GM12878 (cell line): ENCODE measurements around the gene MAML2. TPM values are rescaled to one million over a fixed set of nuclear protein-coding genes. Genes with fewer than 3 reads are reported as not detected.

Experiments
- ATAC-seq: fragments of 200-7000 bp; cut with Tn5 transposase; 3 replicates; pipeline ENCODE4 v1.9.1; 2020; ENCODE audit warnings: mild to moderate bottlenecking, moderate library complexity
- BruUV-seq: library from RNA; stranded (reverse); fragments of 400-500 nt; replicated peaks from 2 replicates; lab custom pipeline; 2021; lab: Mats Ljungman, UMichigan
- CTCF ChIA-PET: fragments of 300-600 bp; sonication (Branson Sonifier 250); formaldehyde crosslinking; extraction: SDS; loops from one replicate; lab custom pipeline; 2021; ENCODE audit warnings: inconsistent platforms; lab: Yijun Ruan, JAX
- POLR2A ChIA-PET: fragments of 350-600 bp; formaldehyde crosslinking; extraction: SDS; loops from one replicate; lab custom pipeline; 2021; ENCODE audit warnings: inconsistent platforms; lab: Charles Lee
- RAD21 ChIA-PET: fragments of 300-600 bp; sonication (Branson Sonifier 250); formaldehyde crosslinking; loops from one replicate; lab custom pipeline; 2023; ENCODE audit warnings: antibody characterized with exemption; ENCODE audit not compliant: unreplicated experiment; lab: Charles Lee
- SMC1A ChIA-PET: fragments of 300-600 bp; sonication (Branson Sonifier 250); formaldehyde crosslinking; loops from one replicate; lab custom pipeline; 2023; ENCODE audit not compliant: unreplicated experiment, uncharacterized antibody; lab: Charles Lee
- DNase-seq: peaks from one replicate; pipeline ENCODE4 v3.0.0-alpha.2; 2011; ENCODE audit warnings: low read depth, low spot score
- FAIRE-seq: peaks from 3 replicates; lab custom pipeline; 2011; peaks lifted over from hg19 to GRCh38; lab: Jason Lieb, UNC
- H2AFZ ChIP-seq: 2 replicates; pipeline ENCODE4 v1.6.0; 2011; ENCODE audit warnings: low read depth, low read length, control low read depth; ENCODE audit not compliant: control insufficient read depth
- H3K27ac ChIP-seq: 2 replicates; pipeline ENCODE4 v1.5.1; 2011; ENCODE audit warnings: control low read depth; ENCODE audit not compliant: control insufficient read depth, insufficient read depth
- H3K27me3 ChIP-seq, 2 experiments: replicated peaks in 1 of 2; 2 replicates each; pipeline versions ENCODE4 v1.6.0 to v1.6.1; 2011; ENCODE audit warnings: low read length in 1 of 2; ENCODE audit not compliant: control insufficient read depth in 2 of 2, insufficient read depth in 2 of 2
- H3K36me3 ChIP-seq, 2 experiments: 2 replicates each; pipeline ENCODE4 v1.5.1; 2011; ENCODE audit warnings: low read length in 1 of 2; ENCODE audit not compliant: control insufficient read depth in 2 of 2, insufficient read depth in 2 of 2
- H3K4me1 ChIP-seq: 2 replicates; pipeline ENCODE4 v1.6.1; 2011; ENCODE audit warnings: mild to moderate bottlenecking, low read length, moderate library complexity, mixed read lengths; ENCODE audit not compliant: control insufficient read depth, insufficient read depth
- H3K4me2 ChIP-seq: 2 replicates; pipeline ENCODE4 v1.6.0; 2011; ENCODE audit warnings: control low read depth; ENCODE audit not compliant: control insufficient read depth, insufficient read depth
- H3K4me3 ChIP-seq: fragments of 200-600 bp; sonication (generic); 2 replicates; pipeline ENCODE4 v1.5.1; 2016
- H3K79me2 ChIP-seq: 2 replicates; pipeline ENCODE4 v1.6.0; 2011; ENCODE audit warnings: low read length; ENCODE audit not compliant: control insufficient read depth, insufficient read depth
- H3K9ac ChIP-seq: 2 replicates; pipeline ENCODE4 v1.8.0; 2011; ENCODE audit warnings: low read length, control low read depth, mixed read lengths; ENCODE audit not compliant: control insufficient read depth, insufficient read depth
- H3K9me3 ChIP-seq: replicated peaks from 3 replicates; pipeline ENCODE4 v1.5.1; 2011; ENCODE audit warnings: mild to moderate bottlenecking, low read length; ENCODE audit not compliant: control insufficient read depth, insufficient read depth
- H4K20me1 ChIP-seq: 2 replicates; pipeline ENCODE4 v1.6.0; 2011; ENCODE audit not compliant: control insufficient read depth, insufficient read depth
- CBX3 ChIP-seq: fragments of 200-600 bp; sonication (generic); IDR thresholded peaks from 2 replicates; pipeline ENCODE4 v1.6.1; 2016; ENCODE audit warnings: low read depth, borderline replicate concordance
- JUND ChIP-seq: IDR thresholded peaks from 2 replicates; pipeline ENCODE4 v1.6.1; 2012; ENCODE audit warnings: low read depth, mild to moderate bottlenecking, low read length, improper control_type of control experiment, moderate library complexity
- ZNF207 ChIP-seq: fragments of 450-650 bp; IDR thresholded peaks from 2 replicates; pipeline ENCODE4 v1.6.1; 2014; ENCODE audit warnings: antibody characterized with exemption, mild to moderate bottlenecking, borderline replicate concordance
- WGBS: methylation state at CpG from one replicate; pipeline ENCODE4 v1.1.6; 2016; ENCODE audit warnings: low lambda C conversion rate; ENCODE audit not compliant: insufficient replicate concordance, insufficient coverage; ENCODE audit errors: missing lambda C conversion rate; 5-methylcytosine and 5-hydroxymethylcytosine counted together
- in situ Hi-C: fragments of 300-500 bp; cut with MboI; formaldehyde crosslinking; loops from 9 replicates; pipeline ENCODE4 v1.14.3; 2018; ENCODE audit warnings: mixed read lengths
- intact Hi-C: fragments of 100-400 bp; cut with micrococcal nuclease; formaldehyde crosslinking; loops from one replicate; pipeline ENCODE4 v1.14.2; 2022; ENCODE audit not compliant: unreplicated experiment
- polyA plus RNA-seq, 11 experiments: library from polyadenylated mRNA; depleted of rRNA in 4 of 11; unstranded in 6 of 11; stranded (reverse) in 5 of 11; fragments of >200 nt; fragmentation: Nextera tagmentation in 4 of 11; fragmentation: Illumina TruSeq in 1 of 11; extraction: Ambion mirVana in 4 of 11; extraction: Trizol in 1 of 11; gene quantifications; 1 replicate in 1 of 11; 2 replicates in 10 of 11; pipeline versions ENCODE4 v1.2.1 to v1.2.3, GENCODE V29; 2011 to 2016; ENCODE audit warnings: inconsistent platforms in 2 of 11, missing spikeins in 2 of 11, low read depth in 1 of 11
- total RNA-seq, 4 experiments: library from RNA; depleted of rRNA in 3 of 4; stranded (reverse); fragments of >200 nt in 3 of 4; fragmentation: Illumina TruSeq in 1 of 4; extraction: Trizol in 1 of 4; gene quantifications; 2 replicates each; pipeline versions ENCODE4 v1.2.1 to v1.2.3, GENCODE V29; 2013 to 2021
- TF ChIP-seq, protein P1 (sequence below): fragments of 450-650 bp; formaldehyde crosslinking; IDR thresholded peaks from 2 replicates; pipeline ENCODE4 v1.4.0; 2022; ENCODE audit warnings: mild to moderate bottlenecking, moderate library complexity
- TF ChIP-seq, protein P2 (sequence below): IDR thresholded peaks from 2 replicates; pipeline ENCODE4 v1.6.1; 2012; ENCODE audit warnings: low read depth, low read length, improper control_type of control experiment

MAML2 gene
- total and polyA plus RNA-seq, 10 of the 15 experiments (the other 5 are each of a cell fraction or from before 2014, with no cell fraction given), result 2.5 to 15.1 (median 12.0) TPM

DNA sequence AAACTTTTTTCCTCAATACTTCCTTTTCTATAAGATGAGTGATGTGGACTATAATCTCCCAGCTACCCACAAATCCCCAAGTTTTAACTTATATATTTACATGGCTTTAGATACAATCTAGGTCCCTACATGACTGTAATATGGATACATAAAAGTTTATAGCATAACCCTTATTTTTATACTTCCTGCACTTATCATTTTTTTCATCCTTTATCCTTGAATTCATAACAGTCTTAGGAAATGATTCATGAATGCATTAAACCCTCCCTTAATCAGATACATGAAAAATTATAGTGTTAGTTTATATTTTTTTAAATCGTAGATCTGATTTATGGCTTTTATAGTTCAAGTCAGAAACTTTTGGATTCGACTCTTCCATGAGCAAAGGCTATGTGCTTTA lies 195.8 kb downstream of the MAML2 start:
- H3K9me3 ChIP-seq, result no peaks in the 10 kb centered on the region
- H3K4me3 ChIP-seq, result no peak overlapping the region
- in situ Hi-C loops (no loop called here), intact Hi-C loops (no loop called here)
- H4K20me1 ChIP-seq, result no peaks in the 10 kb centered on the region
- RAD21 ChIA-PET, result interaction anchor here (0.9 kb wide), 1 partner anchor 196 kb away, joined by 4 read pairs; the partner anchor contains the start of gene MAML2
- SMC1A ChIA-PET, result interaction anchor here (0.8 to 1.3 kb wide), 4 partner anchors 8 to 92 kb away, joined by 4 to 6 read pairs (median 5); no protein-coding TSS in a partner anchor
- no peak overlapping the region for H3K9ac ChIP-seq
- FAIRE-seq, result no peak
- H3K79me2 ChIP-seq, result no peaks in the 10 kb centered on the region
- DNase-seq, result no peak
- H3K4me2 ChIP-seq, result no peak overlapping the region
- TF ChIP-seq, protein P1, sequence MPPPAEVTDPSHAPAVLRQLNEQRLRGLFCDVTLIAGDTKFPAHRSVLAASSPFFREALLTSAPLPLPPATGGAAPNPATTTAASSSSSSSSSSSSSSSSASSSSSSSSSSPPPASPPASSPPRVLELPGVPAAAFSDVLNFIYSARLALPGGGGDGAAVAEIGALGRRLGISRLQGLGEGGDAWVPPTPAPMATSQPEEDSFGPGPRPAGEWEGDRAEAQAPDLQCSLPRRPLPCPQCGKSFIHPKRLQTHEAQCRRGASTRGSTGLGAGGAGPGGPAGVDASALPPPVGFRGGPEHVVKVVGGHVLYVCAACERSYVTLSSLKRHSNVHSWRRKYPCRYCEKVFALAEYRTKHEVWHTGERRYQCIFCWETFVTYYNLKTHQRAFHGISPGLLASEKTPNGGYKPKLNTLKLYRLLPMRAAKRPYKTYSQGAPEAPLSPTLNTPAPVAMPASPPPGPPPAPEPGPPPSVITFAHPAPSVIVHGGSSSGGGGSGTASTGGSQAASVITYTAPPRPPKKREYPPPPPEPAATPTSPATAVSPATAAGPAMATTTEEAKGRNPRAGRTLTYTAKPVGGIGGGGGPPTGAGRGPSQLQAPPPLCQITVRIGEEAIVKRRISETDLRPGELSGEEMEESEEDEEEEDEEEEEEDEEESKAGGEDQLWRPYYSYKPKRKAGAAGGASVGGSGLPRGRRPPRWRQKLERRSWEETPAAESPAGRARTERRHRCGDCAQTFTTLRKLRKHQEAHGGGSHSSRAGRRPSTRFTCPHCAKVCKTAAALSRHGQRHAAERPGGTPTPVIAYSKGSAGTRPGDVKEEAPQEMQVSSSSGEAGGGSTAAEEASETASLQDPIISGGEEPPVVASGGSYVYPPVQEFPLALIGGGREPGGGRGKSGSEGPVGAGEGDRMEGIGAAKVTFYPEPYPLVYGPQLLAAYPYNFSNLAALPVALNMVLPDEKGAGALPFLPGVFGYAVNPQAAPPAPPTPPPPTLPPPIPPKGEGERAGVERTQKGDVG (CRISPR knock-in tag), result no peak
- TF ChIP-seq, protein P2, sequence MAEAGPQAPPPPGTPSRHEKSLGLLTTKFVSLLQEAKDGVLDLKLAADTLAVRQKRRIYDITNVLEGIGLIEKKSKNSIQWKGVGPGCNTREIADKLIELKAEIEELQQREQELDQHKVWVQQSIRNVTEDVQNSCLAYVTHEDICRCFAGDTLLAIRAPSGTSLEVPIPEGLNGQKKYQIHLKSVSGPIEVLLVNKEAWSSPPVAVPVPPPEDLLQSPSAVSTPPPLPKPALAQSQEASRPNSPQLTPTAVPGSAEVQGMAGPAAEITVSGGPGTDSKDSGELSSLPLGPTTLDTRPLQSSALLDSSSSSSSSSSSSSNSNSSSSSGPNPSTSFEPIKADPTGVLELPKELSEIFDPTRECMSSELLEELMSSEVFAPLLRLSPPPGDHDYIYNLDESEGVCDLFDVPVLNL, result no peak
- TF ChIP-seq JUND (no peak), ZNF207 (no peak), CBX3 (no peak)
- no peaks in the 10 kb centered on the region; a peak in 1 of 4 replicates for H3K36me3 ChIP-seq
- BruUV-seq, result no TSS peak
- no peak for ATAC-seq
- POLR2A ChIA-PET, result no interaction called here
- CTCF ChIA-PET, result interaction anchor here (0.7 kb wide), 1 partner anchor 11 kb away, joined by 3 read pairs; no protein-coding TSS in a partner anchor
- no peaks in the 10 kb centered on the region for H3K27me3 ChIP-seq
- 97% methylated on average over 2 of the region's 2 CpGs for WGBS
- H2AFZ ChIP-seq, result no peak overlapping the region
- H3K27ac ChIP-seq, result no peak overlapping the region
- peaks cover 3% of the 10 kb centered on the region; the same call in 1 of the 2 replicates for H3K4me1 ChIP-seq
